Panc1 (cell line): ENCODE measurements around the gene CLIC4. TPM values are rescaled to one million over a fixed set of nuclear protein-coding genes. Genes with fewer than 3 reads are reported as not detected.

Experiments used
- ATAC-seq: fragments of 200-7000 bp; cut with Tn5 transposase; 2 replicates; pipeline ENCODE4 v1.9.1; 2020; ENCODE audit warnings: mild to moderate bottlenecking, moderate library complexity
- BruUV-seq: library from RNA; stranded (reverse); fragments of 400-500 nt; replicated peaks from 2 replicates; lab custom pipeline; 2021; lab: Mats Ljungman, UMichigan
- CTCF ChIA-PET: fragments of 300-600 bp; sonication (Branson Sonifier 250); formaldehyde crosslinking; loops from one replicate; lab custom pipeline; 2022; ENCODE audit warnings: antibody characterized with exemption; lab: Charles Lee
- POLR2A ChIA-PET: fragments of 300-600 bp; sonication (Branson Sonifier 250); formaldehyde crosslinking; loops from one replicate; lab custom pipeline; 2022; ENCODE audit warnings: antibody characterized with exemption; lab: Charles Lee
- DNase-seq: peaks from one replicate; pipeline ENCODE4 v3.0.0-alpha.2; 2010; ENCODE audit warnings: low read depth, low spot score
- H3K27ac ChIP-seq: 2 replicates; pipeline ENCODE4 v1.5.1; 2011; ENCODE audit warnings: mild to moderate bottlenecking, low read length, inconsistent platforms
- H3K27me3 ChIP-seq: fragments of 200-500 bp; sonication (Bioruptor generic); 2 replicates; pipeline ENCODE4 v1.6.0; 2014; ENCODE audit warnings: low read length, inconsistent platforms; ENCODE audit not compliant: control insufficient read depth, insufficient read depth
- H3K36me3 ChIP-seq: fragments of 200-500 bp; sonication (Bioruptor generic); 2 replicates; pipeline ENCODE4 v1.5.1; 2014; ENCODE audit warnings: inconsistent platforms, mild to moderate bottlenecking, low read length, moderate library complexity; ENCODE audit not compliant: control insufficient read depth, insufficient read depth
- H3K4me1 ChIP-seq: 2 replicates; pipeline ENCODE4 v1.5.1; 2011; ENCODE audit warnings: inconsistent platforms, mild to moderate bottlenecking, low read length, moderate library complexity; ENCODE audit not compliant: control insufficient read depth, insufficient read depth
- H3K4me3 ChIP-seq, 2 experiments: 2 replicates each; pipeline ENCODE4 v1.5.1; 2011 to 2012; ENCODE audit warnings: low read depth in 2 of 2, low read length in 2 of 2, mild to moderate bottlenecking in 2 of 2, inconsistent platforms in 1 of 2, moderate library complexity in 1 of 2
- H3K9me3 ChIP-seq: fragments of 200-500 bp; sonication (Bioruptor generic); 2 replicates; pipeline ENCODE4 v1.5.1; 2014; ENCODE audit warnings: low read depth, mild to moderate bottlenecking, inconsistent platforms, low read length, moderate library complexity; ENCODE audit not compliant: control insufficient read depth, insufficient read depth
- CTCF ChIP-seq: fragments of 450-650 bp; IDR thresholded peaks from 2 replicates; pipeline ENCODE4 v1.5.1; 2017; ENCODE audit warnings: mild to moderate bottlenecking
- POLR2AphosphoS5 ChIP-seq: IDR thresholded peaks from 2 replicates; pipeline ENCODE4 v1.6.1; 2012; ENCODE audit warnings: mild to moderate bottlenecking, low read depth, low read length, moderate library complexity
- SIN3A ChIP-seq: IDR thresholded peaks from 2 replicates; pipeline ENCODE4 v1.6.1; 2012; ENCODE audit warnings: low read depth, mild to moderate bottlenecking, low read length, moderate library complexity, borderline replicate concordance; ENCODE audit not compliant: insufficient read depth
- in situ Hi-C: cut with HindIII; loops from 2 replicates; pipeline ENCODE4 v1.10.0; 2016; ENCODE audit warnings: low sequenced_read_pairs, low pct_unique_long_range_greater_than_20kb
- intact Hi-C: fragments of 100-400 bp; cut with micrococcal nuclease; formaldehyde crosslinking; loops from one replicate; pipeline ENCODE4 v1.10.0; 2022; ENCODE audit not compliant: unreplicated experiment
- total RNA-seq: library from RNA; stranded (reverse); gene quantifications from one replicate; pipeline ENCODE4 v1.2.1, GENCODE V29; 2021; ENCODE audit not compliant: unreplicated experiment

The CLIC4 gene
- total RNA-seq, 1 experiment from 2014 or later: 123 TPM

- no peak for DNase-seq
- H3K36me3 ChIP-seq: no peaks in the 10 kb centered on the region
- intact Hi-C loops: no loop called here
- BruUV-seq: no TSS peak
- CTCF ChIA-PET: no interaction called here
- H3K27me3 ChIP-seq: 0 out of 2 replicates have a peak, but pooled peaks cover 3% of the 10 kb centered on the region
- POLR2A ChIA-PET: no interaction called here
- in situ Hi-C loops: no loop called here
- no peaks in the 10 kb centered on the region for H3K9me3 ChIP-seq
- H3K4me3 ChIP-seq: no peak overlapping the region
- no peak for ATAC-seq
- TF ChIP-seq SIN3A (no peak), CTCF (no peak), POLR2AphosphoS5 (no peak)
- H3K4me1 ChIP-seq: no peaks in the 10 kb centered on the region
- H3K27ac ChIP-seq: no peak overlapping the region
Observed at GRCh38 chr1:24893431-24893830, 148.2 kb downstream of the CLIC4 start.

Other genes starting within 250 kb of the CLIC4 start
- gene RCAN3, start 242.6 kb upstream of the CLIC4 start, total RNA-seq: 17.5 TPM
- 0.33 TPM for gene NCMAP, start 189.4 kb upstream of the CLIC4 start, total RNA-seq
- 160 TPM for gene SRRM1, start 102.1 kb upstream of the CLIC4 start, total RNA-seq
- gene RUNX3, start 184.8 kb downstream of the CLIC4 start, total RNA-seq: 0.10 TPM